ENCODE measurements around the gene ZNF337.

- TF ChIP-seq CTCF (IDR thresholded peaks at IDR 0.05) (no peak), POLR2AphosphoS5 (IDR thresholded peaks at IDR 0.05; ENCODE audit: low read depth, low read length) (no peak), SIN3A (IDR thresholded peaks at IDR 0.05; ENCODE audit: borderline replicate concordance, insufficient read depth, low read depth, low read length) (no peak), REST (IDR thresholded peaks at IDR 0.05; ENCODE audit: insufficient read depth in 1 of 2, low read depth in 2 of 2, low read length in 1 of 2) (no peak), TCF7L2 (IDR thresholded peaks at IDR 0.05; ENCODE audit: low read depth, low read length) (no peak)
These were observed 63.5 kb downstream of the ZNF337 start for GRCh38 chr20:25632940-25633790.

Measured in Panc1 (cell line).